ENCODE results near the gene EVI2B.
"Not testable (repeated sequence)": the region's sequence is repeated elsewhere in the genome, so short reads cannot be mapped to it uniquely, and the experiment has no call there.

EVI2B gene

GRCh38 chr17:31310886-31311285, 3.0 kb downstream of the EVI2B start:
- no peak for DNase-seq (ENCODE audit: low read depth in 3 of 3)

- DNase-seq (ENCODE audit: low read depth in 3 of 3), result no peak
These were observed 3.6 kb downstream of the EVI2B start for GRCh38 chr17:31310260-31310659.

- no peak for DNase-seq (ENCODE audit: low read depth in 3 of 3)
These were observed 4.3 kb downstream of the EVI2B start for GRCh38 chr17:31309556-31309955.

GRCh38 chr17:31308372-31309334, 5.2 kb downstream of the EVI2B start:
- DNase-seq (ENCODE audit: low read depth in 3 of 3), result no peak

GRCh38 chr17:31307640-31308039, 6.2 kb downstream of the EVI2B start:
- DNase-seq (ENCODE audit: low read depth in 3 of 3), result no peak

- DNase-seq (ENCODE audit: low read depth in 3 of 3), result no peak
These were observed 14.2 kb downstream of the EVI2B start for GRCh38 chr17:31299624-31300023.

GRCh38 chr17:31297090-31297489, 16.8 kb downstream of the EVI2B start, which contains the start of gene OMG:
Gene OMG, minus strand, starts transcription at chr17:31297239. Its CDS starts 908 bp downstream, at chr17:31296331.
- DNase-seq (ENCODE audit: low read depth in 3 of 3), result no peak

GRCh38 chr17:31296142-31296541, 17.7 kb downstream of the EVI2B start:
- DNase-seq (ENCODE audit: low read depth in 3 of 3), result no peak

- DNase-seq (ENCODE audit: low read depth in 3 of 3), result no peak
These were observed 18.4 kb downstream of the EVI2B start for GRCh38 chr17:31295489-31295871.

- DNase-seq (ENCODE audit: low read depth in 3 of 3), result no peak
These were observed 18.9 kb downstream of the EVI2B start for GRCh38 chr17:31294820-31295488.

GRCh38 chr17:31294231-31294630, 19.6 kb downstream of the EVI2B start:
- DNase-seq (ENCODE audit: low read depth in 3 of 3), result no peak

GRCh38 chr17:31293581-31293980, 20.3 kb downstream of the EVI2B start:
- no peak for DNase-seq (ENCODE audit: low read depth in 3 of 3)

GRCh38 chr17:31291820-31292219, 22.0 kb downstream of the EVI2B start:
- no peak for DNase-seq (ENCODE audit: low read depth in 3 of 3)

GRCh38 chr17:31289790-31290189, 24.1 kb downstream of the EVI2B start:
- DNase-seq (ENCODE audit: low read depth in 3 of 3), result no peak

- DNase-seq (ENCODE audit: low read depth in 3 of 3), result not testable (repeated sequence)
These were observed 25.9 kb downstream of the EVI2B start for GRCh38 chr17:31287932-31288331.

- DNase-seq (ENCODE audit: low read depth in 3 of 3), result no peak
These were observed 27.3 kb downstream of the EVI2B start for GRCh38 chr17:31286587-31286986.

GRCh38 chr17:31283841-31284240, 30.0 kb downstream of the EVI2B start:
- no peak for DNase-seq (ENCODE audit: low read depth in 3 of 3)

GRCh38 chr17:31281061-31281460, 32.8 kb downstream of the EVI2B start:
- no peak for DNase-seq (ENCODE audit: low read depth in 3 of 3)

GRCh38 chr17:31279401-31279800, 34.5 kb downstream of the EVI2B start:
- no peak for DNase-seq (ENCODE audit: low read depth in 3 of 3)

- DNase-seq (ENCODE audit: low read depth in 3 of 3), result no peak
These were observed 38.7 kb downstream of the EVI2B start for GRCh38 chr17:31275116-31275515.

GRCh38 chr17:31274252-31274651, 39.6 kb downstream of the EVI2B start:
- DNase-seq (ENCODE audit: low read depth in 3 of 3), result no peak

- no peak for DNase-seq (ENCODE audit: low read depth in 3 of 3)
These were observed 40.3 kb downstream of the EVI2B start for GRCh38 chr17:31273516-31273915.

- DNase-seq (ENCODE audit: low read depth in 3 of 3), result no peak
These were observed 41.1 kb downstream of the EVI2B start for GRCh38 chr17:31272803-31273202.

All from stimulated activated CD4-positive, alpha-beta T cell treated with anti-CD3 and anti-CD28 coated beads, TNF-alpha, amount 100 ng/mL, for 48 hours (primary cell).